Measurements from ENCODE around the gene KRT4.

- TF ChIP-seq CTCF (IDR thresholded peaks at IDR 0.05): no peak
- TF ChIP-seq EZH2 (IDR thresholded peaks at IDR 0.05): no peak
Observed at GRCh38 chr12:52781399-52782082, 32.4 kb downstream of the KRT4 start.

Data from neural progenitor cell (in vitro differentiated cells).